Keratinocyte (primary cell): ENCODE data around the gene ADM2. TPM values are rescaled to one million over a fixed set of nuclear protein-coding genes. Genes with fewer than 3 reads are reported as not detected.

Source experiments
- DNase-seq: peaks from one replicate; pipeline ENCODE4 v3.0.0-alpha.2; 2011; ENCODE audit warnings: low read depth, missing footprints, low spot score
- FAIRE-seq: peaks from 2 replicates; lab custom pipeline; 2011; peaks lifted over from hg19 to GRCh38; lab: Jason Lieb, UNC
- H2AFZ ChIP-seq: 2 replicates; pipeline ENCODE4 v1.6.0; 2012; ENCODE audit warnings: low read length, control low read depth, inconsistent platforms; ENCODE audit not compliant: control insufficient read depth
- H3K27ac ChIP-seq: 2 replicates; pipeline ENCODE4 v1.5.1; 2011; ENCODE audit warnings: low read length; ENCODE audit not compliant: control insufficient read depth, insufficient read depth
- H3K27me3 ChIP-seq: 3 replicates; pipeline ENCODE4 v1.6.0; 2011; ENCODE audit warnings: low read length; ENCODE audit not compliant: control insufficient read depth, insufficient read depth; ENCODE audit errors: extremely low read depth
- H3K36me3 ChIP-seq, 2 experiments: 2 replicates in 1 of 2; 3 replicates in 1 of 2; pipeline ENCODE4 v1.5.1; 2011; ENCODE audit warnings: low read length in 2 of 2, mild to moderate bottlenecking in 1 of 2; ENCODE audit not compliant: control insufficient read depth in 2 of 2, insufficient read depth in 2 of 2; ENCODE audit errors: extremely low read depth in 1 of 2
- H3K4me1 ChIP-seq: 3 replicates; pipeline ENCODE4 v1.5.1; 2011; ENCODE audit warnings: low read length; ENCODE audit not compliant: control insufficient read depth, insufficient read depth; ENCODE audit errors: extremely low read depth
- H3K4me2 ChIP-seq: 3 replicates; pipeline ENCODE4 v1.6.0; 2011; ENCODE audit warnings: low read depth, low read length; ENCODE audit not compliant: control insufficient read depth, insufficient read depth; ENCODE audit errors: extremely low read depth
- H3K4me3 ChIP-seq, 3 experiments: fragments of 200-600 bp in 1 of 3; sonication (generic) in 1 of 3; 2 replicates in 2 of 3; 3 replicates in 1 of 3; pipeline ENCODE4 v1.5.1; 2011 to 2016; ENCODE audit warnings: low read length in 3 of 3, mild to moderate bottlenecking in 3 of 3, control low read depth in 2 of 3, inconsistent platforms in 1 of 3, low read depth in 1 of 3, mixed read lengths in 1 of 3, mixed run types in 1 of 3, moderate library complexity in 1 of 3; ENCODE audit not compliant: control insufficient read depth in 2 of 3, insufficient read depth in 2 of 3; ENCODE audit errors: extremely low read depth in 1 of 3
- H3K79me2 ChIP-seq: 2 replicates; pipeline ENCODE4 v1.6.0; 2012; ENCODE audit warnings: low read length; ENCODE audit not compliant: control insufficient read depth, insufficient read depth
- H3K9ac ChIP-seq: 3 replicates; pipeline ENCODE4 v1.6.0; 2011; ENCODE audit warnings: low read length; ENCODE audit not compliant: control insufficient read depth, insufficient read depth; ENCODE audit errors: extremely low read depth
- H3K9me1 ChIP-seq: 3 replicates; pipeline ENCODE4 v1.6.0; 2011; ENCODE audit warnings: low read length; ENCODE audit not compliant: control insufficient read depth, insufficient read depth; ENCODE audit errors: extremely low read depth
- H3K9me3 ChIP-seq: 2 replicates; pipeline ENCODE4 v1.5.1; 2012; ENCODE audit warnings: low read depth, low read length; ENCODE audit not compliant: control insufficient read depth
- H4K20me1 ChIP-seq: 3 replicates; pipeline ENCODE4 v1.6.0; 2011; ENCODE audit warnings: low read length; ENCODE audit not compliant: control insufficient read depth, insufficient read depth; ENCODE audit errors: extremely low read depth
- CTCF ChIP-seq, 3 experiments: IDR thresholded peaks in 1 of 3; conservative IDR thresholded peaks in 1 of 3; optimal IDR thresholded peaks in 1 of 3; 2 replicates in 2 of 3; 3 replicates in 1 of 3; pipeline versions ENCODE3 to v1.5.1; 2011; ENCODE audit warnings: low read length in 3 of 3, mild to moderate bottlenecking in 3 of 3, moderate library complexity in 2 of 3, control low read depth in 1 of 3, inconsistent platforms in 1 of 3; ENCODE audit not compliant: insufficient read depth in 2 of 3; ENCODE audit errors: extremely low read depth in 1 of 3
- EZH2 ChIP-seq: IDR thresholded peaks from one replicate; pipeline ENCODE4 v1.6.1; 2012; ENCODE audit warnings: inconsistent platforms, mild to moderate bottlenecking, low read length, moderate library complexity
- dilution Hi-C: fragments of 300-500 bp; cut with MboI; formaldehyde crosslinking; loops from one replicate; pipeline ENCODE4 v1.7.0; 2020; ENCODE audit warnings: low sequenced_read_pairs; ENCODE audit not compliant: extremely low pct_ligation_motif_present
- polyA plus RNA-seq, 5 experiments: library from polyadenylated mRNA; depleted of rRNA in 3 of 5; stranded (reverse) in 3 of 5; stranded (forward) in 1 of 5; unstranded in 1 of 5; fragments of >200 nt; gene quantifications; 1 replicate in 1 of 5; 2 replicates in 3 of 5; 3 replicates in 1 of 5; pipeline versions ENCODE4 v1.2.1 to v1.2.3, GENCODE V29; 2011 to 2012; ENCODE audit warnings: missing spikeins in 2 of 5, low read depth in 1 of 5, low replicate concordance in 1 of 5

ADM2 gene
- polyA plus RNA-seq, 1 donor (not counting 4 experiments of a cell fraction or from before 2014, with no cell fraction given): 0.21 TPM

DNA sequence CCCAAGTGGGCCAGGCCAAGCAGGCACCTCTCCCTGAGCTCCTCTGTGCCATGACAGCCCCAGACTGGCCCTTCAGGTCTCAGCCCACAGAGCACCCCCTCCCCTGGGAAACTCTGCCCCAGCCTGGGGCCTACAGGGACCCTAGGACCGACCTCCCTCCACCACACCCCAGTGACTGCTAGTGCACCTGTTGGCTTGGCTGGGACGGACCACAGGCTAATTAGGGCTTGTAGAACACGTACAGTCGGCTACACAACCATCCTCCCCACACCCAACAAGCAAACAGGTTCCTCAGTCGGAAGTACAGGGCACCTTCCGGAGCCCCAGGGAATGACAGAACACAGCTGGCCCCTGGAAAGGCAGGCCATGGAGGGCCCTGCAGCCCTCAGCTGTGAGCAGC lies 10.9 kb upstream of the ADM2 start:
- Histone ChIP-seq H3K4me3 (peak overlapping the region in 1 of 3 experiments; percentile 18), H3K79me2 (peaks cover 59% of the 10 kb centered on the region), H3K9me1 (peaks cover 17% of the 10 kb centered on the region), H3K9me3 (no peaks in the 10 kb centered on the region), H3K27ac (no peak overlapping the region), H3K4me1 (peaks cover 54% of the 10 kb centered on the region), H2AFZ (no peak overlapping the region), H3K27me3 (no peaks in the 10 kb centered on the region), H3K36me3 (peaks cover 17 to 31% of the 10 kb centered on the region in 2 experiments), H3K9ac (peak overlapping the region; percentile 8), H4K20me1 (peaks cover 41% of the 10 kb centered on the region), H3K4me2 (peak overlapping the region; percentile 64)
- FAIRE-seq (no peak), DNase-seq (no peak)
- TF ChIP-seq EZH2 (no peak), CTCF (optimal IDR thresholded peaks at IDR 0.05 in 1 of 3, IDR thresholded peaks at IDR 0.05 in 1 of 3, conservative IDR thresholded peaks at IDR 0.05 in 1 of 3; ENCODE audit: extremely low read depth in 1 of 3, insufficient read depth in 2 of 3, low read length in 3 of 3) (no peak)
- dilution Hi-C loops: no loop called here

GRCh38 chr22:50471197-50471847 lies 10.0 kb upstream of the ADM2 start:
- no peak overlapping the region for H3K27ac ChIP-seq
- H3K9me3 ChIP-seq: no peaks in the 10 kb centered on the region
- H3K36me3 ChIP-seq: peaks cover 13 to 25% of the 10 kb centered on the region in 2 experiments
- peak overlapping the region; percentile 64 for H3K4me2 ChIP-seq
- peaks cover 59% of the 10 kb centered on the region for H3K79me2 ChIP-seq
- peaks cover 41% of the 10 kb centered on the region for H4K20me1 ChIP-seq
- H3K9me1 ChIP-seq: peaks cover 17% of the 10 kb centered on the region
- peaks cover 55% of the 10 kb centered on the region for H3K4me1 ChIP-seq
- FAIRE-seq (no peak), DNase-seq (no peak)
- dilution Hi-C loops: no loop called here
- no peak for TF ChIP-seq CTCF (optimal IDR thresholded peaks at IDR 0.05 in 1 of 3, IDR thresholded peaks at IDR 0.05 in 1 of 3, conservative IDR thresholded peaks at IDR 0.05 in 1 of 3; ENCODE audit: extremely low read depth in 1 of 3, insufficient read depth in 2 of 3, low read length in 3 of 3)
- no peak for TF ChIP-seq EZH2
- H2AFZ ChIP-seq: no peak overlapping the region
- H3K4me3 ChIP-seq: no peak overlapping the region
- H3K9ac ChIP-seq: no peak overlapping the region
- H3K27me3 ChIP-seq: no peaks in the 10 kb centered on the region
